Upper lobe of right lung (tissue), 1 donor: ENCODE data around the gene CHRNE. TPM values are rescaled to one million over a fixed set of nuclear protein-coding genes. Genes with fewer than 3 reads are reported as not detected.
A peak's percentile ranks its signal among the peaks of the same experiment; 100 is the strongest.

Experiments used
- ATAC-seq: fragments of 200-7000 bp; cut with Tn5 transposase; one replicate; pipeline ENCODE4 v1.9.1; 2020; ENCODE audit warnings: mild to moderate bottlenecking, moderate library complexity
- DNase-seq: peaks from one replicate; pipeline ENCODE4 v3.0.0-alpha.2; 2020
- H3K27ac ChIP-seq: fragments of 200-600 bp; one replicate; pipeline ENCODE4 v1.8.0; 2022
- H3K27me3 ChIP-seq: fragments of 200-600 bp; one replicate; pipeline ENCODE4 v1.8.0; 2022; ENCODE audit warnings: mild to moderate bottlenecking
- H3K36me3 ChIP-seq: fragments of 200-600 bp; one replicate; pipeline ENCODE4 v1.8.0; 2022
- H3K4me1 ChIP-seq: fragments of 200-600 bp; one replicate; pipeline ENCODE4 v1.8.0; 2022
- H3K4me3 ChIP-seq: fragments of 200-600 bp; one replicate; pipeline ENCODE4 v1.8.0; 2022; ENCODE audit warnings: mild to moderate bottlenecking
- H3K9me3 ChIP-seq: fragments of 200-600 bp; one replicate; pipeline ENCODE4 v1.8.0; 2022
- intact Hi-C: fragments of 100-400 bp; cut with DNase I; formaldehyde crosslinking; loops from one replicate; pipeline ENCODE4 v1.11.0; 2022
- total RNA-seq: library from RNA; stranded (reverse); fragmentation: NEBNext Ultra II Directional; extraction: Animal tissue kit (Norgen Biotek cat#: 25700); gene quantifications from one replicate; pipeline ENCODE4 v1.2.1, GENCODE V29; 2021
- TF ChIP-seq, protein P1 (sequence below): fragments of 200-600 bp; IDR thresholded peaks from one replicate; pipeline ENCODE4 v1.8.0; 2022; ENCODE audit warnings: antibody characterized with exemption
- donor health status: DM: no; HTN: yes; CAD: no; lungs with severe emphysema.

CHRNE gene
- total RNA-seq, 1 donor from 2014 or later, result 0.98 TPM

DNA sequence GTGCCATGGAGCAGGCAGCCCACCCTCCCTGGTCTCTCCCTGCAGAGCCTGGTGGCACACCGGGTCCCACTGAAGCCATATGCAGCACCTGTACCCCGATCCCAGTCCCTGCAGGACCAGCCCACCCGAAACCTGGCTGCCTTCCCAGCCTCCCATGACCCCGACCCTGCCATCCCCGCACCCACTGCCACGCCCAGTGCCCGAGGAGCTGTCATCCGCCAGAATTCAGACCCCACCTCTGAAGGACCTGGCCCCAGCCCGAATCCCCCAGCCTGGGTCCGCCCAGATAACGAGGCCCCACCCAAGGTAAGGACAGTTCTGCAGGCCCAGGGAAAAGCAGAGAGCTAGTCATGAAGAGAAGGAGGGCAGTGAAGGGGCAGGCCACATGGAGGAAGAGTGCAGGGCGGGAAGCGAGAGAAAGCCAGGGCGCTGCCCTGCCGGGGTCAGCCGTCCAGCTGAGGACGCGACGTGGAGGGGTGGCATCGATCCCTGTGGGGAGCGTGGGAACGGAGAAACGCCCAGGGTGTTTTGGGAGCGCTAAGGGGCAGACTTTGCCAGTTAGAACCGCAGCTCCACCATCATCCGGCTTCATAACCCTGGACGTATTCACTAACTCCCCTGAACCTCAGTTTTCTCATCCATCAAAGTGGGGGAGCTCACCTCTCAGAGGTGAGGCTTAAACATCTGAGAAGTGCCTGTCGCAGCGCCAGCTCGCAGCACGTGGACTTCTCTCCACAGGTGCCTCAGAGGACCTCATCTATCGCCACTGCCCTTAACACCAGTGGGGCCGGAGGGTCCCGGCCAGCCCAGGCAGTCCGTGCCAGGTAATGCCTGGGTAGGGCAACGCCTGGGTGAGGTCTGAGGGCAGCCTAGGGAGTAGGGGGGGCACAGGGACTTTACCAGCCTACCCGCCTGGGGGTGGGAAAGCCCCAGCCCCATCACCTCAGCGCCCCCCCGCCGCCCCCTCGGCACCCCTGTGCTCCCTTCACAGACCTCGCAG lies 11.2 kb downstream of the CHRNE start:
- no peak for ATAC-seq
- Histone ChIP-seq H3K27ac (no peak overlapping the region), H3K36me3 (peaks cover 91% of the 10 kb centered on the region), H3K4me1 (no peaks in the 10 kb centered on the region), H3K9me3 (no peaks in the 10 kb centered on the region), H3K4me3 (no peak overlapping the region), H3K27me3 (no peaks in the 10 kb centered on the region)
- TF ChIP-seq, protein P1, sequence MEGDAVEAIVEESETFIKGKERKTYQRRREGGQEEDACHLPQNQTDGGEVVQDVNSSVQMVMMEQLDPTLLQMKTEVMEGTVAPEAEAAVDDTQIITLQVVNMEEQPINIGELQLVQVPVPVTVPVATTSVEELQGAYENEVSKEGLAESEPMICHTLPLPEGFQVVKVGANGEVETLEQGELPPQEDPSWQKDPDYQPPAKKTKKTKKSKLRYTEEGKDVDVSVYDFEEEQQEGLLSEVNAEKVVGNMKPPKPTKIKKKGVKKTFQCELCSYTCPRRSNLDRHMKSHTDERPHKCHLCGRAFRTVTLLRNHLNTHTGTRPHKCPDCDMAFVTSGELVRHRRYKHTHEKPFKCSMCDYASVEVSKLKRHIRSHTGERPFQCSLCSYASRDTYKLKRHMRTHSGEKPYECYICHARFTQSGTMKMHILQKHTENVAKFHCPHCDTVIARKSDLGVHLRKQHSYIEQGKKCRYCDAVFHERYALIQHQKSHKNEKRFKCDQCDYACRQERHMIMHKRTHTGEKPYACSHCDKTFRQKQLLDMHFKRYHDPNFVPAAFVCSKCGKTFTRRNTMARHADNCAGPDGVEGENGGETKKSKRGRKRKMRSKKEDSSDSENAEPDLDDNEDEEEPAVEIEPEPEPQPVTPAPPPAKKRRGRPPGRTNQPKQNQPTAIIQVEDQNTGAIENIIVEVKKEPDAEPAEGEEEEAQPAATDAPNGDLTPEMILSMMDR, result no peak
- intact Hi-C loops, result no loop called here
- DNase-seq, result no peak

DNA sequence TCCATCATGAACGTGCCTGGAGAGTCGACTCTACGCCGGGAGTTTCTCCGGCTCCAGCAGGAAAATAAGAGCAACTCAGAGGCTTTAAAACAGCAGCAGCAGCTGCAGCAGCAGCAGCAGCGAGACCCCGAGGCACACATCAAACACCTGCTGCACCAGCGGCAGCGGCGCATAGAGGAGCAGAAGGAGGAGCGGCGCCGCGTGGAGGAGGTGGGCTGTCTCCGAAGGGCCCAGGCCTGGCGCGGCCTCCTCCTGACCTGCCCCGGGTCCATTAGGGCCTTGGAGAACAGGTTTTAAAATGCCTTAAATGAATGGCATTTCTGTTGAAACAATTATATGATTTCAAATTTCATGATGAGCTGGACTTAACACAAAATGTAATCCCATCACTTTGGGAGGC lies 15.3 kb downstream of the CHRNE start:
- ATAC-seq, result no peak
- Histone ChIP-seq H3K9me3 (no peaks in the 10 kb centered on the region), H3K4me3 (no peak overlapping the region), H3K36me3 (peaks cover 84% of the 10 kb centered on the region), H3K4me1 (no peaks in the 10 kb centered on the region), H3K27me3 (no peaks in the 10 kb centered on the region), H3K27ac (no peak overlapping the region)
- DNase-seq, result no peak
- TF ChIP-seq, protein P1, result no peak
- intact Hi-C loops, result loop anchor here (5.0 to 10.0 kb wide), 2 partner anchors 90 to 173 kb away; partner anchors contain the start of genes ARRB2 and PSMB6

DNA sequence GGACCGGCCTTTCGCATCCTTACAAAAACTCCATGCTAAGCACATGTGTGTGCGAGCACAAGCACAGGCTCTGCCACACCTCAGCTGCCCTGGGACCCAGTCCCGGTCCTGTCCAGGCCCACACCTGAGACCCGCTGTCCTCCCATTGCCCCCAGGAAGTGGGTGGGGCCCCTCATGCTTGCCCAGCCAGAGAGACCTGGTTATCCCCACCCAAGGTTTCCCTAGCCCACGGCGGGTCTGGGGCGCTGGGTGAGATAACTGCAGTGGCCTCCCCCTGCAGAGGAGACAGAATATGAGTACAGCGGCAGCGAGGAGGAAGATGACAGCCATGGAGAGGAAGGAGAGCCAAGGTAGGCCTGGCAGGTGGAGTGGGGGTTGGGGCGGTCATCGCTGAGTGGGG lies 16.1 kb downstream of the CHRNE start:
- Histone ChIP-seq H3K4me3 (no peak overlapping the region), H3K9me3 (no peaks in the 10 kb centered on the region), H3K36me3 (peaks cover 82% of the 10 kb centered on the region), H3K27ac (no peak overlapping the region), H3K27me3 (no peaks in the 10 kb centered on the region), H3K4me1 (peaks cover 1% of the 10 kb centered on the region)
- TF ChIP-seq, protein P1, result no peak
- ATAC-seq (no peak), DNase-seq (no peak)
- intact Hi-C loops, result loop anchor here (5.0 to 10.0 kb wide), 2 partner anchors 90 to 172 kb away; partner anchors contain the start of genes ARRB2 and PSMB6

DNA sequence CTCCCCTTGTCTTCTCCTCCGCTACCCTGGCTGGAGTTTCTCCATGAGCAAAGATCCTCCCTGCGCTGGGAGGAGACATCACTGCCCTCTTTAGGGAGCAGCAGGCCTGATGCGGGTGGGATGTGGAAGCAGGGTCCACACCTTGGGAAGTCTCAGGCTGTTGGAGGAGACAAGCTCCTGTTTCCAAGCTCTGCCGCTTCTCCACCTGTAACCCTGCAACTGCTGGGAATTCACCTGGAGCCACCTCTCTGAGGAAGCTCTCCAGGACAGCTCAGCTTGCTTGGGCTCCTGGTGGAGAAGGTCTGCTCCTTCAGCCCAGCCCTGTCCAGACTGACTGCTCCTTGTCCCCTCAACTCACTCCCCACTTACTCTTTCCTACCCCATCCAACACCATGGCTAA lies 18.4 kb downstream of the CHRNE start:
- TF ChIP-seq, protein P1, result no peak
- H3K36me3 ChIP-seq, result peaks cover 59% of the 10 kb centered on the region

DNA sequence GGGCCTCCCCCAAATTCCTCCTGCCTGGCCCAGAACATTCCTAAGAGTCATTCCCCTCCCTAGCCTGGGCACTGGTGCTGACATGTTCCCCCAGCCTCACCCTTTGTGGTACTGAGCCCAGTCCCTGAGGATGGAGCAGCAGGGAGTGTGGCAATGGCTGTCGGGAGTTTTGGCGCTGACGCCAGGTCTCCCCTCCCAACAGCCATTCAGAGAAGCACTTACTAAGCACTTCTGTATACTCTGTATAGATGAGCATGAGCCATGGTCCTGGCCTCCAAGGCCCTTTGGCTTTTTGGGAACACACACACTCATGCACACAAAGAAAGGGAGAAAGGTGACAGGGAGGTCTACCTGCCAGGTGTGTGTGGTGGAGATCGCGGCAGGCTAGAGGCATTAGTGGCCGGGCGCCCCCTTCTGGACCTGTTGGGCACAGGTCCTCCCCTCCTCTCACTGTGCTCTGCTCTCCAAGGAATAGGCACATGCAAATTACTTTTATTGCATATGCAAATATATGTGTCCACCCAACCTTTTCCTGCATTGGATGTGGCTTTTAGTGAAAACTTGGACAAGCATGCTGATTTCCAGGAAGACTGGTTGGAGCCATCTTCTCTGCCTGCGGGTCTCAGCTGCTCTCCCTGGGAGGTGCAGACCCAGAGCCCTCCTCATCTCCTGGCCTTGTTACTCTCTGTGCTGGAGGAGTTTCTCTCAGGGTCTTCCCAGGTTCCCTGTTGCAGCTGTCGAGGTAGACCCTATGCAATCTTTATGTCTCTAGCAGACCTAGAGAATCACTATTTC lies 20.9 kb downstream of the CHRNE start:
- H3K4me1 ChIP-seq, result peaks cover 6% of the 10 kb centered on the region
- H3K27me3 ChIP-seq, result no peaks in the 10 kb centered on the region
- DNase-seq, result peak; percentile 85
- ATAC-seq, result peak; percentile 84
- no peak overlapping the region for H3K27ac ChIP-seq
- peaks cover 42% of the 10 kb centered on the region for H3K36me3 ChIP-seq
- TF ChIP-seq, protein P1, result peak; percentile 87
- no peaks in the 10 kb centered on the region for H3K9me3 ChIP-seq
- no peak overlapping the region for H3K4me3 ChIP-seq
- intact Hi-C loops, result loop anchor here (10.0 kb wide), 1 partner anchor 167 kb away; the partner anchor contains the start of gene ARRB2

More for the DNA sequence above, 18.4 kb downstream of the CHRNE start:
- intact Hi-C loops, result loop anchor here (10.0 kb wide), 1 partner anchor 170 kb away; the partner anchor contains the start of gene ARRB2
- H3K27ac ChIP-seq, result no peak overlapping the region
- DNase-seq (no peak), ATAC-seq (no peak)
- no peaks in the 10 kb centered on the region for H3K9me3 ChIP-seq
- H3K4me3 ChIP-seq, result no peak overlapping the region
- H3K4me1 ChIP-seq, result peaks cover 3% of the 10 kb centered on the region
- H3K27me3 ChIP-seq, result no peaks in the 10 kb centered on the region
